Measurements from ENCODE around the gene BSCL2.

Gene BSCL2

DNA sequence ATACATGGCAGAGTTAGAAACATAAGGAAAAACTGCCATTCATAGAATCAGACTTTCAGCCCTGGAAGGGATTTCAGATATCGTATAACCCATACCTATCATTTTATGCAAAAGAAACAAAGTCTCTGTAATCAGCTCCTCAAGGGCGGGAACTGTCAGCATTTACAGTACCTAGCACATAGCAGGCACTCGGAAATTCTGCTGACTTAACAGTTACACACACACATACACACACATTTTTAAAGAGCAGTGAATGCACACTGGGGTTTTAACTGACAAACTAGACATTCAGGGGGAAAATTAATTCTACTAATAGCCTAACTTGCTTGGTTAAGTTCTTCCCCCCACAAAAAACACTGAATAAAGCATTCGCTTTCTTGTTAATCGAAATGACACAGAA lies 9.0 kb upstream of the BSCL2 start:
- no peak for DNase-seq (ENCODE audit: low read depth)
- TF ChIP-seq, protein P1, sequence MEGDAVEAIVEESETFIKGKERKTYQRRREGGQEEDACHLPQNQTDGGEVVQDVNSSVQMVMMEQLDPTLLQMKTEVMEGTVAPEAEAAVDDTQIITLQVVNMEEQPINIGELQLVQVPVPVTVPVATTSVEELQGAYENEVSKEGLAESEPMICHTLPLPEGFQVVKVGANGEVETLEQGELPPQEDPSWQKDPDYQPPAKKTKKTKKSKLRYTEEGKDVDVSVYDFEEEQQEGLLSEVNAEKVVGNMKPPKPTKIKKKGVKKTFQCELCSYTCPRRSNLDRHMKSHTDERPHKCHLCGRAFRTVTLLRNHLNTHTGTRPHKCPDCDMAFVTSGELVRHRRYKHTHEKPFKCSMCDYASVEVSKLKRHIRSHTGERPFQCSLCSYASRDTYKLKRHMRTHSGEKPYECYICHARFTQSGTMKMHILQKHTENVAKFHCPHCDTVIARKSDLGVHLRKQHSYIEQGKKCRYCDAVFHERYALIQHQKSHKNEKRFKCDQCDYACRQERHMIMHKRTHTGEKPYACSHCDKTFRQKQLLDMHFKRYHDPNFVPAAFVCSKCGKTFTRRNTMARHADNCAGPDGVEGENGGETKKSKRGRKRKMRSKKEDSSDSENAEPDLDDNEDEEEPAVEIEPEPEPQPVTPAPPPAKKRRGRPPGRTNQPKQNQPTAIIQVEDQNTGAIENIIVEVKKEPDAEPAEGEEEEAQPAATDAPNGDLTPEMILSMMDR (IDR thresholded peaks at IDR 0.05; ENCODE audit: low read depth, low read length, missing control alignments): no peak
- no peak overlapping the region for H3K4me3 ChIP-seq (ENCODE audit: low read depth, low read length)

DNA sequence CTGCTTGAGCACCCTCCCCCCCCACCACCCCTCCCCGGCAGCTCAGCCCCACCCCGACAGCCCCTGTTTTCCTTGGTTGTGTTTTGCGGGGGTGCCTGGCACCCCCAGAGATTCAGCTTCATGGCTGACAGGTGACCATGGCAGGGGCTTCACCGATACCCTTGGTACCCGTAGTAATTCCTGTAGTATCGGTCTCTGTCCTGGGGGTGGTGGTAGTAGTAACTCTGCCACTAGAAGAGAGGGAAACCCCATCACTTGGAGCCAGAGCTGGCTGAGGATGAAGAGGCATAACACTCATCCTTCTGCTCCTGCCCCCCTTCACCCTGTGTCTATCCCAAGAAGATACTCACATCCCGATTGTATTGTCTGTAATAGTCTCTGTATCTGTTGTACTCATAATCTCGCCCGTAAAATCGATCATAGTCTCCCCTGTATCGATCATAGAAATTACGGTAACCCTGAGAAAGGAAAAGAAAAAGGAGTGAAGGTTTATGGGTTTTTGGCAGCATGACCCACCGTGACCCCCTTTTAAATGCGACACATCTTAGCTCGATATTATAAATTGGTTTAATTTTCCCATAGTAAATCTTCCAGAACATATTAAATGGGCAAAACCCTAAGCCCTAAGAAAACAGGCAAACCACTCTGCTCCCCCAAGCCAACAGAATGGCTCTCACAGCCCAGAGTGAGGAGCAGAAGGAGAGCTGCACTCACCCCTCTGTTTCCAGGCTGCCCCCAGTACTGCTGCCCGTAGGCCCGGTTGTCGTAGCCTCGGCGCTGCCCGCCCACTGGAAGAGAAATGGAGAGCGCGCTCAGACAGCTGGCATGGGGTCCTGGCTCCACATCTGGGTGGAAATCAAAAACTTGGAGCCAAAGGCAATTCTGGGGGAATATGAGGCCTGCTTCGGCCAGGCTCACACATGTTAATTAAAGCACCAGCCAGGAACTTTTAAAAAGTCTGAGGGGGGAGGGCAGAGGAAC lies 8.2 kb upstream of the BSCL2 start:
- TF ChIP-seq, protein P1 (IDR thresholded peaks at IDR 0.05; ENCODE audit: low read depth, low read length, missing control alignments): no peak
- DNase-seq (ENCODE audit: low read depth): no peak
- no peak overlapping the region for H3K4me3 ChIP-seq (ENCODE audit: low read depth, low read length)

DNA sequence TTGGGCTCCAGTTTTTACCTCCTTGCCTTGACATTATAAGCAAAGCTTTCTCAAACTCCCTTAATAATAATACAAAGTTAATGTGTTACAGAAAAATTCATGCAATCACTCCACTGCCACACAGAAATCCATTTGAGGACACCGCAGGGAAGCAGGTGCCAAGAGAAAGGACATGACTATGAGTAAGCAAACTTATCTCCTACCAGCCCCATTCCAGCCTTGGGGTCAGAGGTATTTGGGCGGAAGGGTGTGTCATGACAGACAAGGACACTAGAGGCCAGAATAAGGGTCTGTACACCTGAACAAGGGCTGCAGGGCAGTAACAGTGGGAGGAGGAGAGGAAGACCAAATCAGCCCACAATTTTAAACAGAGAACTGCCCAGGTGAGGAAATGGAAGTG lies 6.1 kb upstream of the BSCL2 start:
- no peak overlapping the region for H3K4me3 ChIP-seq (ENCODE audit: low read depth, low read length)

DNA sequence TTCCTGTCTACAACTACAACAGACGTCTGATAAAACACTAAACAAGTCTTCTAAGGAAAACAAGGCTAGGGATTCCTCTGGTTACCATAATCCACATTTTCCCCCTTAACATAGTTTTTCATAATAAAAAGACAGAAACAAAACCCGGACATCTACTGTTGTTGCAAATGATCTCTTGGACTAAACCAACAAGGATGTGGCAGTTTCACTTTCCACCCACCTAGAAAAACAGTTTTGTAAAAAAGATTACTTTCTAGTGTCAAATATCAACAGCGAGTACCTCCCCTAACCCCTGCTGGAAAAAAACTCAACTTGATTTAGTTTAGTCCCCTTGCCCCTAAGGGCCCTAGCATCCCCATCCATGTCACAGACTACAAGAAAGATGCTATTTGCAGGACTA lies 5.6 kb upstream of the BSCL2 start:
- DNase-seq (ENCODE audit: low read depth): no peak
- TF ChIP-seq, protein P1 (IDR thresholded peaks at IDR 0.05; ENCODE audit: low read depth, low read length, missing control alignments): no peak
- no peak overlapping the region for H3K4me3 ChIP-seq (ENCODE audit: low read depth, low read length)

More for the DNA sequence above, 6.1 kb upstream of the BSCL2 start:
- TF ChIP-seq, protein P1 (IDR thresholded peaks at IDR 0.05; ENCODE audit: low read depth, low read length, missing control alignments): no peak
- DNase-seq (ENCODE audit: low read depth): no peak

DNA sequence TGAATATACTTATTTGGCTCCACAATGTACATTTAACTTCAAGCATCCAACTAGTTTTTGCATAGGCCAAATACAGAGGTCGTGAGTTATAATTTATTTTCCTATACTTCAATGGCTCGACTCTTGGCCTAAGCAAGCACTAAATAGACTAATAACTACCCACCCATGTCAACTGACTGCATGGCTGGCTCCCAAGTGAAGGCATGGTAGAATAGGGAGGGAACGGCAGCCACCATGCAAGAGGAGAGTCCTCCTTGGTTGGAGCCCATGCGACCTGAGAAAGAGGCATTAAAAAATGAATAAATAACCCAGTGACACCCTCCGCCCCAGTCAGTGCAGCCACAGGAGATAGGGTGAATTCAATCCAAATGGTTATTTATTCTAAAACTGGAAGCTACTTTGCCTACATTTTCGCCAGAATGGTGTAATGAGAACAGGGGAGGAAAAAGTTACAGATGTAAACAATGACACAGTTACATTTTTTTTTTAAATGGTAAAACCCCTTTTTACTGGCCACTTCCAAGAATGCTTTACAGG lies 5.1 kb upstream of the BSCL2 start:
- TF ChIP-seq, protein P1 (IDR thresholded peaks at IDR 0.05; ENCODE audit: low read depth, low read length, missing control alignments): no peak
- no peak overlapping the region for H3K4me3 ChIP-seq (ENCODE audit: low read depth, low read length)
- no peak for DNase-seq (ENCODE audit: low read depth)

DNA sequence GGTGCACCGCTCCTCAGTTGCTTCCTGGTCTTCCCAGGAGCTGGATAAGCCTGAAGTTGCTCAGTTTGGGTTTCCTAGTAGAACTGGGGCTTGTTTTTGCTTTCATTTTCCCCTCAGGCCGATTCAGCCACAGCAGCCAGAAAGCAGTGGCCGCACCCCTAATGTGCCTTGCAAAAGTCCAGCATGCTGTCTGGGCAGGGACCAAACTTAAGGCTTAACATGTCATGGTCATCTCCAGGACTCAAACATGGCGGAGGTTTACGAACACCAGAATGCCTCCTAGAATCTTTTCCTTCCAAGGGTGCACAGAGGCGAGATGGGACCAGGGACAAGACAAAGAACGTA lies 2.7 kb upstream of the BSCL2 start:
- TF ChIP-seq, protein P1 (IDR thresholded peaks at IDR 0.05; ENCODE audit: low read depth, low read length, missing control alignments): no peak
- no peak for DNase-seq (ENCODE audit: low read depth)
- H3K4me3 ChIP-seq (ENCODE audit: low read depth, low read length): peak overlapping the region; percentile 56

All from GM12864 (cell line).